Activated CD4-positive, alpha-beta memory T cell treated with anti-CD3 and anti-CD28 coated beads for 36 hours (primary cell): Measurements from ENCODE around the gene MYLK4. TPM values are rescaled to one million over a fixed set of nuclear protein-coding genes. Genes with fewer than 3 reads are reported as not detected.

Experiments
- CTCF ChIA-PET: fragments of 350-600 bp; sonication (Branson Sonifier 250); formaldehyde crosslinking; loops from one replicate; lab custom pipeline; 2021; ENCODE audit warnings: antibody characterized with exemption, inconsistent platforms; lab: Charles Lee
- POLR2A ChIA-PET: fragments of 350-600 bp; sonication (Branson Sonifier 250); formaldehyde crosslinking; loops from one replicate; lab custom pipeline; 2021; ENCODE audit warnings: antibody characterized with exemption; lab: Charles Lee
- DNase-seq: peaks from one replicate; pipeline ENCODE4 v3.0.0-alpha.2; 2020
- H3K27ac Mint-ChIP-seq: one replicate; pipeline ENCODE4 v1.8.0; 2021; ENCODE audit warnings: mixed read lengths
- H3K27me3 Mint-ChIP-seq: one replicate; pipeline ENCODE4 v1.8.0; 2021; ENCODE audit warnings: mixed read lengths
- H3K36me3 Mint-ChIP-seq: one replicate; pipeline ENCODE4 v1.8.0; 2021; ENCODE audit warnings: mixed read lengths
- H3K4me1 Mint-ChIP-seq: one replicate; pipeline ENCODE4 v1.8.0; 2021; ENCODE audit warnings: low read depth, mixed read lengths
- H3K4me3 Mint-ChIP-seq: one replicate; pipeline ENCODE4 v1.8.0; 2021; ENCODE audit warnings: mild to moderate bottlenecking, mixed read lengths
- H3K9me3 Mint-ChIP-seq: one replicate; pipeline ENCODE4 v1.8.0; 2021; ENCODE audit warnings: mixed read lengths
- intact Hi-C: fragments of 100-400 bp; cut with micrococcal nuclease; formaldehyde crosslinking; loops from one replicate; pipeline ENCODE4 v1.15.1; 2023
- total RNA-seq, 2 experiments: library from RNA; stranded (reverse); gene quantifications; one replicate each; pipeline ENCODE4 v1.2.3, GENCODE V29; 2021

MYLK4 gene
- total RNA-seq, 2 experiments from 2014 or later = 0.05 to 0.07 TPM

GRCh38 chr6:2755456-2755855, 4.7 kb upstream of the MYLK4 start:
- CTCF ChIA-PET = no interaction called here
- H3K27ac Mint-ChIP-seq = no peak overlapping the region

GRCh38 chr6:2754911-2755310, 4.2 kb upstream of the MYLK4 start:
- H3K27me3 Mint-ChIP-seq = peaks cover 17% of the 10 kb centered on the region
- H3K27ac Mint-ChIP-seq = no peak overlapping the region
- CTCF ChIA-PET = no interaction called here
- H3K4me1 Mint-ChIP-seq = peaks cover under 1% of the 10 kb centered on the region
- no peak overlapping the region for H3K4me3 Mint-ChIP-seq
- H3K9me3 Mint-ChIP-seq = no peaks in the 10 kb centered on the region
- intact Hi-C loops = loop anchor here (5.0 to 10.0 kb wide), 3 partner anchors 63 to 1158 kb away; no protein-coding TSS in a partner anchor
- no peaks in the 10 kb centered on the region for H3K36me3 Mint-ChIP-seq
- no peak for DNase-seq
- POLR2A ChIA-PET = no interaction called here

More at GRCh38 chr6:2755456-2755855, 4.7 kb upstream of the MYLK4 start:
- Mint-ChIP-seq H3K9me3 (no peaks in the 10 kb centered on the region), H3K27me3 (peaks cover 17% of the 10 kb centered on the region), H3K36me3 (no peaks in the 10 kb centered on the region), H3K4me3 (no peak overlapping the region), H3K4me1 (peaks cover 2% of the 10 kb centered on the region)
- POLR2A ChIA-PET = no interaction called here
- DNase-seq = no peak
- intact Hi-C loops = loop anchor here (10.0 kb wide), 1 partner anchor 121 kb away; no protein-coding TSS in a partner anchor

- Mint-ChIP-seq H3K27me3 (peaks cover 17% of the 10 kb centered on the region), H3K36me3 (no peaks in the 10 kb centered on the region), H3K4me1 (peaks cover 2% of the 10 kb centered on the region), H3K27ac (no peak overlapping the region), H3K9me3 (no peaks in the 10 kb centered on the region), H3K4me3 (no peak overlapping the region)
- intact Hi-C loops = loop anchor here (5.0 to 10.0 kb wide), 3 partner anchors 62 to 1157 kb away; no protein-coding TSS in a partner anchor
- ChIA-PET CTCF (no interaction called here), POLR2A (no interaction called here)
- no peak for DNase-seq
These were observed 3.7 kb upstream of the MYLK4 start for GRCh38 chr6:2754393-2754792.

GRCh38 chr6:2753743-2754142, 3.0 kb upstream of the MYLK4 start:
- ChIA-PET POLR2A (no interaction called here), CTCF (interaction anchor here (0.6 to 1.0 kb wide), 3 partner anchors 13 to 183 kb away, joined by 3 to 4 read pairs (median 4); no protein-coding TSS in a partner anchor)
- peaks cover 2% of the 10 kb centered on the region for H3K4me1 Mint-ChIP-seq
- peaks cover 17% of the 10 kb centered on the region for H3K27me3 Mint-ChIP-seq
- no peak for DNase-seq
- no peaks in the 10 kb centered on the region for H3K9me3 Mint-ChIP-seq
- no peaks in the 10 kb centered on the region for H3K36me3 Mint-ChIP-seq
- intact Hi-C loops = loop anchor here (5.0 to 10.0 kb wide), 3 partner anchors 61 to 1156 kb away; no protein-coding TSS in a partner anchor
- no peak overlapping the region for H3K4me3 Mint-ChIP-seq
- no peak overlapping the region for H3K27ac Mint-ChIP-seq

GRCh38 chr6:2753110-2753489, 2.4 kb upstream of the MYLK4 start:
- Mint-ChIP-seq H3K9me3 (no peaks in the 10 kb centered on the region), H3K27ac (no peak overlapping the region), H3K36me3 (no peaks in the 10 kb centered on the region), H3K4me1 (peaks cover 2% of the 10 kb centered on the region), H3K4me3 (no peak overlapping the region), H3K27me3 (peaks cover 17% of the 10 kb centered on the region)
- intact Hi-C loops = loop anchor here (5.0 to 10.0 kb wide), 3 partner anchors 61 to 1156 kb away; no protein-coding TSS in a partner anchor
- ChIA-PET POLR2A (no interaction called here), CTCF (interaction anchor here (0.6 to 1.0 kb wide), 3 partner anchors 13 to 184 kb away, joined by 3 to 4 read pairs (median 4); no protein-coding TSS in a partner anchor)
- DNase-seq = no peak

GRCh38 chr6:2752477-2753109, 1.9 kb upstream of the MYLK4 start:
- intact Hi-C loops = loop anchor here (5.0 to 10.0 kb wide), 3 partner anchors 60 to 1155 kb away; no protein-coding TSS in a partner anchor
- Mint-ChIP-seq H3K9me3 (no peaks in the 10 kb centered on the region), H3K36me3 (no peaks in the 10 kb centered on the region), H3K4me3 (no peak overlapping the region), H3K27ac (no peak overlapping the region), H3K4me1 (peaks cover 2% of the 10 kb centered on the region), H3K27me3 (peaks cover 17% of the 10 kb centered on the region)
- POLR2A ChIA-PET = no interaction called here
- CTCF ChIA-PET = interaction anchor here (1.0 to 7.7 kb wide), 3 partner anchors 8 to 14 kb away, joined by 4 to 111 read pairs (median 105); no protein-coding TSS in a partner anchor
- DNase-seq = no peak

- H3K9me3 Mint-ChIP-seq = no peaks in the 10 kb centered on the region
- ChIA-PET CTCF (interaction anchor here (0.7 to 7.7 kb wide), 5 partner anchors 9 to 1795 kb away, joined by 3 to 111 read pairs (median 38); no protein-coding TSS in a partner anchor), POLR2A (no interaction called here)
- intact Hi-C loops = loop anchor here (5.0 to 10.0 kb wide), 3 partner anchors 60 to 1155 kb away; no protein-coding TSS in a partner anchor
- peaks cover 15% of the 10 kb centered on the region for H3K27me3 Mint-ChIP-seq
- peaks cover 2% of the 10 kb centered on the region for H3K4me1 Mint-ChIP-seq
- H3K36me3 Mint-ChIP-seq = no peaks in the 10 kb centered on the region
- no peak for DNase-seq
- no peak overlapping the region for H3K27ac Mint-ChIP-seq
- H3K4me3 Mint-ChIP-seq = no peak overlapping the region
These were observed 1.1 kb upstream of the MYLK4 start for GRCh38 chr6:2751871-2752270.

GRCh38 chr6:2749969-2750600, 637 bp downstream of the MYLK4 start:
- no peaks in the 10 kb centered on the region for H3K9me3 Mint-ChIP-seq
- POLR2A ChIA-PET = interaction anchor here (1.1 kb wide), 1 partner anchor 12 kb away, joined by 3 read pairs; no protein-coding TSS in a partner anchor
- no peaks in the 10 kb centered on the region for H3K36me3 Mint-ChIP-seq
- H3K27ac Mint-ChIP-seq = no peak overlapping the region
- DNase-seq = peak; percentile 80
- CTCF ChIA-PET = interaction anchor here (0.8 to 7.7 kb wide), 24 partner anchors 10 to 1167 kb away, joined by 3 to 111 read pairs (median 5); partner anchors contain the start of genes SERPINB1 and WRNIP1
- peaks cover 2% of the 10 kb centered on the region for H3K4me1 Mint-ChIP-seq
- H3K27me3 Mint-ChIP-seq = peaks cover 12% of the 10 kb centered on the region
- H3K4me3 Mint-ChIP-seq = no peak overlapping the region
- intact Hi-C loops = loop anchor here (1.0 to 10.0 kb wide), 4 partner anchors 12 to 1153 kb away; no protein-coding TSS in a partner anchor

- H3K4me3 Mint-ChIP-seq = no peak overlapping the region
- H3K27ac Mint-ChIP-seq = no peak overlapping the region
- no peaks in the 10 kb centered on the region for H3K9me3 Mint-ChIP-seq
- peaks cover 8% of the 10 kb centered on the region for H3K27me3 Mint-ChIP-seq
- no peak for DNase-seq
- H3K4me1 Mint-ChIP-seq = peaks cover 2% of the 10 kb centered on the region
- intact Hi-C loops = no loop called here
- H3K36me3 Mint-ChIP-seq = no peaks in the 10 kb centered on the region
- POLR2A ChIA-PET = no interaction called here
- CTCF ChIA-PET = interaction anchor here (0.6 to 7.7 kb wide), 5 partner anchors 10 to 1152 kb away, joined by 3 to 111 read pairs (median 25); no protein-coding TSS in a partner anchor
These were observed 2.5 kb downstream of the MYLK4 start for GRCh38 chr6:2748183-2748582.

- intact Hi-C loops = no loop called here
These were observed 4.1 kb downstream of the MYLK4 start for GRCh38 chr6:2746557-2747061.

GRCh38 chr6:2745246-2745645, 5.5 kb downstream of the MYLK4 start:
- no peak for DNase-seq
- Mint-ChIP-seq H3K27me3 (peaks cover 3% of the 10 kb centered on the region), H3K9me3 (no peaks in the 10 kb centered on the region), H3K36me3 (no peaks in the 10 kb centered on the region), H3K27ac (no peak overlapping the region), H3K4me1 (peaks cover 2% of the 10 kb centered on the region), H3K4me3 (no peak overlapping the region)
- ChIA-PET CTCF (interaction anchor here (7.7 kb wide), 1 partner anchor 15 kb away, joined by 111 read pairs; no protein-coding TSS in a partner anchor), POLR2A (no interaction called here)
- intact Hi-C loops = no loop called here

More at GRCh38 chr6:2746557-2747061, 4.1 kb downstream of the MYLK4 start:
- DNase-seq = no peak
- Mint-ChIP-seq H3K4me3 (no peak overlapping the region), H3K27me3 (peaks cover 8% of the 10 kb centered on the region), H3K36me3 (no peaks in the 10 kb centered on the region), H3K9me3 (no peaks in the 10 kb centered on the region), H3K27ac (no peak overlapping the region), H3K4me1 (peaks cover 2% of the 10 kb centered on the region)
- CTCF ChIA-PET = interaction anchor here (0.6 to 7.7 kb wide), 3 partner anchors 8 to 19 kb away, joined by 3 to 111 read pairs (median 6); no protein-coding TSS in a partner anchor
- POLR2A ChIA-PET = interaction anchor here (0.9 kb wide), 1 partner anchor 24 kb away, joined by 3 read pairs; no protein-coding TSS in a partner anchor
